ENCODE results near the gene C1orf159.

C1orf159 gene

DNA sequence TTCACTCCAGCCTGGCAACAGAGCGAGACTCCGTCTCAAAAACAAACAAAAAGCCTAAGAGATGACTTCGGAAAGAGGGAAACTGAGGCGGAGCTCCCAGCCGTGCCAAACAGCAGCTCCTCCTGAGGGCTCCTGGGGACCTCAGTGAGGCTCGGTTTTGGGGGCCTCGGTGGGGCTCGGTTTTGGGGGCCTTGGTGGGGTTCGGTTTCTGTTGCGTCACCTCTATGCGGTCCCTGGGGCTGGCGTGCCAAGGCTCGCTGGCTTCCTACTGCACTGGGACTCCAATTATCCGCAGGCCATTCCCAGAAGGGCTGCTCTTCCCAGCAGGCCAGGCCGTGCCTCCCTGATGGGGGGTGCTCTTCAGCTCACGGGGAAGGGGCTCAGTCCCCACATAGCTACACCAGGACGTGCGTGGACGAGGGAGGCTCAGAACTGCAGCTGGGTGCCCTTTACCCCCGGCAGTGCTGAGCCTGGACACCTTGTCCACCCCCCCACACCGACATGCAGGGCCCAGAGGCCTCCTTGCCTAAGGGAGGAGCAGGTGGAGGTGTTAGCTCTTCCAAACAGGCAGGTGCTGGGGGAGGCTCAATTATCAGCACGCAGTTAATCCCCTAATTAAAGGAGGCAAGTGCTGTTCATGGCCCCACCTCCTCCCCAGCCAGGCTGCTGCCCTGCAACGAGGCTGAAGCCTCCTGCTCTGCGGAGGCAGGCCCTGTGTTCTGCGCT, 5.1 kb upstream of the C1orf159 start:
- Histone ChIP-seq H3K27me3 (peaks cover 79% of the 10 kb centered on the region), H3K27ac (no peak overlapping the region), H3K9me3 (no peaks in the 10 kb centered on the region), H3K4me1 (ENCODE audit: control insufficient read depth in 1 of 2, insufficient read depth in 1 of 2, low read depth in 1 of 2, low read length in 1 of 2) (peaks cover 9% of the 10 kb centered on the region in 2 experiments), H3K4me3 (ENCODE audit: low read depth in 1 of 2, low read length in 1 of 2) (no peak overlapping the region), H3K36me3 (no peaks in the 10 kb centered on the region)
- TF ChIP-seq, protein P1, sequence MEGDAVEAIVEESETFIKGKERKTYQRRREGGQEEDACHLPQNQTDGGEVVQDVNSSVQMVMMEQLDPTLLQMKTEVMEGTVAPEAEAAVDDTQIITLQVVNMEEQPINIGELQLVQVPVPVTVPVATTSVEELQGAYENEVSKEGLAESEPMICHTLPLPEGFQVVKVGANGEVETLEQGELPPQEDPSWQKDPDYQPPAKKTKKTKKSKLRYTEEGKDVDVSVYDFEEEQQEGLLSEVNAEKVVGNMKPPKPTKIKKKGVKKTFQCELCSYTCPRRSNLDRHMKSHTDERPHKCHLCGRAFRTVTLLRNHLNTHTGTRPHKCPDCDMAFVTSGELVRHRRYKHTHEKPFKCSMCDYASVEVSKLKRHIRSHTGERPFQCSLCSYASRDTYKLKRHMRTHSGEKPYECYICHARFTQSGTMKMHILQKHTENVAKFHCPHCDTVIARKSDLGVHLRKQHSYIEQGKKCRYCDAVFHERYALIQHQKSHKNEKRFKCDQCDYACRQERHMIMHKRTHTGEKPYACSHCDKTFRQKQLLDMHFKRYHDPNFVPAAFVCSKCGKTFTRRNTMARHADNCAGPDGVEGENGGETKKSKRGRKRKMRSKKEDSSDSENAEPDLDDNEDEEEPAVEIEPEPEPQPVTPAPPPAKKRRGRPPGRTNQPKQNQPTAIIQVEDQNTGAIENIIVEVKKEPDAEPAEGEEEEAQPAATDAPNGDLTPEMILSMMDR (IDR thresholded peaks at IDR 0.05) = no peak

DNA sequence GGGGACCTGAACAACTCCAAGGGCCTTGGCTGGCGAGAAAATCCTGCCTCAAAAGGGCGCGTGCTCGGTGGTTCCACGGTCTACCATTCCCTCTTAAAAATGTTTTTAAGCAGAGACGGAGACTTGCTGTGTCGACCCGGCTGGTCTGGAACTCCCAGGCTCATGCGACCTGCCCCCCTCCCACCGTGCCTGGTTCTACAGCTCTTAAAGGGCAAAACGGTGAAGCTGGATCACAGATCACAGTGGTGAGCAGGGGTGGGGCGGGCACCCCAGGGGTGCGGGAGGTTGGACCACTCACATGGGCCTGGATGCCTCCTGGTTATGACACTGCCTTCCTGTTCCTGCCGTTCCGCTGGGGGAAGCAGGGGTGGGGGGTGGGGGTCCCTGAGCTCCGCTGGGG, 4.2 kb upstream of the C1orf159 start:
- TF ChIP-seq, protein P1 (IDR thresholded peaks at IDR 0.05) = no peak
- Histone ChIP-seq H3K9me3 (no peaks in the 10 kb centered on the region), H3K36me3 (no peaks in the 10 kb centered on the region), H3K4me1 (ENCODE audit: control insufficient read depth in 1 of 2, insufficient read depth in 1 of 2, low read depth in 1 of 2, low read length in 1 of 2) (peaks cover 10 to 16% of the 10 kb centered on the region in 2 experiments), H3K27me3 (peaks cover 86% of the 10 kb centered on the region), H3K27ac (no peak overlapping the region), H3K4me3 (ENCODE audit: low read depth in 1 of 2, low read length in 1 of 2) (no peak overlapping the region)

DNA sequence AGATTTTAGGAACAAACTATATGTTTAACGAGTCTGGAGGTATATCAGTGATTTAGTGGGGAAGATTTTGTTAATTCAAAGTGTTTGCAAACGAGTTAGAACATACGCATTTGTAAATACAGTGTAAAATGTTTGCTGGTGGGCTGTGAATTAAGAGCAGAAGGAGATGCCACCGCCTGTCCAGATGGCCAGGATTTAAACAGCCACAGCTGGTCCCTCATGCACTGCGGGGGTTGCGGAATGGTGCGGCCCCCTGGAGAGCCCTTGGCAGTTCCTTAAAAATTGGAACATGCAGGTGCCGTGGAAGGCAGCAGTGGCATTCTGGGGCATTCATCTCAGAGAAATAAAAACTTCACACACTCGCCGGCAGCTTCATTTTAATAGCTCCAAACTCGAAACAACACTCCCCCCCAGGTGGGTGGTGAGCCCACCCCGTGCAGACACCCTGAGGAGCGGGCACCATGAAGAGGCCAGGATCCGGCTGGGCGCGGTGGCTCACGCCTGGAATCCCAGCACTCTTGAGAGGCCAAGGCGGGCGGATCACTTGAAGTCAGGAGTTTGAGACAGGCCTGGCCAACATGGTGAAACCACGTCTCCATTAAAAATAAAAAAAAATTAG, 3.5 kb upstream of the C1orf159 start:
- peaks cover 93% of the 10 kb centered on the region for H3K27me3 ChIP-seq
- TF ChIP-seq, protein P1 (IDR thresholded peaks at IDR 0.05) = no peak
- H3K9me3 ChIP-seq = no peaks in the 10 kb centered on the region
- peaks cover 14 to 18% of the 10 kb centered on the region in 2 experiments for H3K4me1 ChIP-seq (ENCODE audit: control insufficient read depth in 1 of 2, insufficient read depth in 1 of 2, low read depth in 1 of 2, low read length in 1 of 2)
- no peaks in the 10 kb centered on the region for H3K36me3 ChIP-seq
- no peak overlapping the region for H3K27ac ChIP-seq
- H3K4me3 ChIP-seq (ENCODE audit: low read depth in 1 of 2, low read length in 1 of 2) = no peak overlapping the region

DNA sequence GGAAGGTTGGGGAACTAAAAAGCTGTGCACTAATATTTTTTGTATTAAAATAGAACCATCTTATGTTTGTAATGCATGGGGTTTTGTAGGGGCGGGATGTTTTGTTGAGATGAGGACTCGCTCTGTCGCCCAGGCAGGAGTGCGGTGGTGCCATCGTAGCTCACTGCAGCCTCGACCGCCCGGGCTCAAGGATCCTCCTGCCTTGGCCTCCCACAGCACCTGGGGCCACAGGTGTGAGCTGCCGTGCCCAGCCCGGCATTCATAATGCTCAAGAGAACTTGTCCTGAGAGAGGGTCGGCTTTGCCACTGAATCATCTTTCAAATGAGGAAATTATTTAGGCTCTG, 3.0 kb upstream of the C1orf159 start:
- Histone ChIP-seq H3K4me1 (ENCODE audit: control insufficient read depth in 1 of 2, insufficient read depth in 1 of 2, low read depth in 1 of 2, low read length in 1 of 2) (peaks cover 14 to 18% of the 10 kb centered on the region in 2 experiments), H3K4me3 (ENCODE audit: low read depth in 1 of 2, low read length in 1 of 2) (no peak overlapping the region), H3K36me3 (no peaks in the 10 kb centered on the region), H3K27me3 (peaks cover 97% of the 10 kb centered on the region), H3K9me3 (no peaks in the 10 kb centered on the region), H3K27ac (no peak overlapping the region)
- TF ChIP-seq, protein P1 (IDR thresholded peaks at IDR 0.05) = no peak

DNA sequence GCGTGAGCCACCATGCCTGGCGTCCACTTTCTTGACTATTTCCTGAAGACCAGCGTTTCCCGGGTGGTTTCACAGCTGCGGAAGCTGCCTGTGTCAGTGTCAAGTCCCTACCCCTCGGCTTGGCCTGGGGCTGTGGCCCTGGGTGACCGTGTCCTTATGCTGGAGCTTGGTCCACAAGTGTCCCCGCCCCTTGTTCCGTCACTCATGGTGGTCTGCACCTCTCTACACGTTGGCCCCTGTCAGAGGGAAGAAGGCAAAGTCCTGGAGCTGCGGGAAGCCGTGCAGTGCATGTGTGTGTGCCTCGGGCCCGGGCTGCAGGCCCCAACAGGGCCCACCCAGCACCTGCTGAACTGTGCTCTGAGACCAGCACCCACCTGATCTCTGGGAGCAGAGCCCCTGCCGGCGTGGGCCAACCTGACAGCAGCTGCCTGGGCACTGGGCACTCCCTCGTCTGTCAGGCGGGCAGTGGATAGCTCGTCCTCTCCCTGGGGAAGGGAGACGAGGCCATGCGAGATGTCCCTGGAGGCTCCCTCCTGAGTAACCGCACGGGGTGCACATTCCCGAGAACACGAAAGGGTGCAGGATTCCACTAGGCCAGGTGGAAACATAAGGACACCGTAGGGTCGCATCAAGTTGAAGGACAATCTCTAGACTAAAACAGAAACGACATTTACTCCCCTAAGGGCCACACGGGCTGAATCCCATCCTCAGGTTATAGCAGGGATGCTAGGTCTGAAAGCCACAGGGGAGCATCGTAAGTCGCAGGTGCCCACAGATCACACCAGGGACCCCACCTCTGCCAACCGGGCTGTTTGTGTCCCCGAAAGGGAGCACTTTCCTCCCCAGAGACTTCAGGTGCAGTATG, 2.4 kb upstream of the C1orf159 start:
- Histone ChIP-seq H3K36me3 (no peaks in the 10 kb centered on the region), H3K4me3 (ENCODE audit: low read depth in 1 of 2, low read length in 1 of 2) (no peak overlapping the region), H3K27ac (no peak overlapping the region), H3K27me3 (peaks cover 91% of the 10 kb centered on the region), H3K9me3 (peaks cover 4% of the 10 kb centered on the region), H3K4me1 (ENCODE audit: control insufficient read depth in 1 of 2, insufficient read depth in 1 of 2, low read depth in 1 of 2, low read length in 1 of 2) (peaks cover 14 to 18% of the 10 kb centered on the region in 2 experiments)
- TF ChIP-seq, protein P1 (IDR thresholded peaks at IDR 0.05) = no peak

Measured in neutrophil (primary cell).